LNCAP (cell line): ENCODE data around the gene ZNF622.

Experiments used
- TF ChIP-seq, protein P1 (sequence below): fragments of 450-650 bp; IDR thresholded peaks from 2 replicates; pipeline ENCODE4 v1.5.1; 2017; ENCODE audit warnings: mild to moderate bottlenecking

ZNF622 gene

GRCh38 chr5:16471387-16471786 is 5.8 kb upstream of the ZNF622 start:
- TF ChIP-seq, protein P1, sequence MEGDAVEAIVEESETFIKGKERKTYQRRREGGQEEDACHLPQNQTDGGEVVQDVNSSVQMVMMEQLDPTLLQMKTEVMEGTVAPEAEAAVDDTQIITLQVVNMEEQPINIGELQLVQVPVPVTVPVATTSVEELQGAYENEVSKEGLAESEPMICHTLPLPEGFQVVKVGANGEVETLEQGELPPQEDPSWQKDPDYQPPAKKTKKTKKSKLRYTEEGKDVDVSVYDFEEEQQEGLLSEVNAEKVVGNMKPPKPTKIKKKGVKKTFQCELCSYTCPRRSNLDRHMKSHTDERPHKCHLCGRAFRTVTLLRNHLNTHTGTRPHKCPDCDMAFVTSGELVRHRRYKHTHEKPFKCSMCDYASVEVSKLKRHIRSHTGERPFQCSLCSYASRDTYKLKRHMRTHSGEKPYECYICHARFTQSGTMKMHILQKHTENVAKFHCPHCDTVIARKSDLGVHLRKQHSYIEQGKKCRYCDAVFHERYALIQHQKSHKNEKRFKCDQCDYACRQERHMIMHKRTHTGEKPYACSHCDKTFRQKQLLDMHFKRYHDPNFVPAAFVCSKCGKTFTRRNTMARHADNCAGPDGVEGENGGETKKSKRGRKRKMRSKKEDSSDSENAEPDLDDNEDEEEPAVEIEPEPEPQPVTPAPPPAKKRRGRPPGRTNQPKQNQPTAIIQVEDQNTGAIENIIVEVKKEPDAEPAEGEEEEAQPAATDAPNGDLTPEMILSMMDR: no peak

GRCh38 chr5:16467363-16468219 is 2.0 kb upstream of the ZNF622 start:
- TF ChIP-seq, protein P1: no peak

DNA sequence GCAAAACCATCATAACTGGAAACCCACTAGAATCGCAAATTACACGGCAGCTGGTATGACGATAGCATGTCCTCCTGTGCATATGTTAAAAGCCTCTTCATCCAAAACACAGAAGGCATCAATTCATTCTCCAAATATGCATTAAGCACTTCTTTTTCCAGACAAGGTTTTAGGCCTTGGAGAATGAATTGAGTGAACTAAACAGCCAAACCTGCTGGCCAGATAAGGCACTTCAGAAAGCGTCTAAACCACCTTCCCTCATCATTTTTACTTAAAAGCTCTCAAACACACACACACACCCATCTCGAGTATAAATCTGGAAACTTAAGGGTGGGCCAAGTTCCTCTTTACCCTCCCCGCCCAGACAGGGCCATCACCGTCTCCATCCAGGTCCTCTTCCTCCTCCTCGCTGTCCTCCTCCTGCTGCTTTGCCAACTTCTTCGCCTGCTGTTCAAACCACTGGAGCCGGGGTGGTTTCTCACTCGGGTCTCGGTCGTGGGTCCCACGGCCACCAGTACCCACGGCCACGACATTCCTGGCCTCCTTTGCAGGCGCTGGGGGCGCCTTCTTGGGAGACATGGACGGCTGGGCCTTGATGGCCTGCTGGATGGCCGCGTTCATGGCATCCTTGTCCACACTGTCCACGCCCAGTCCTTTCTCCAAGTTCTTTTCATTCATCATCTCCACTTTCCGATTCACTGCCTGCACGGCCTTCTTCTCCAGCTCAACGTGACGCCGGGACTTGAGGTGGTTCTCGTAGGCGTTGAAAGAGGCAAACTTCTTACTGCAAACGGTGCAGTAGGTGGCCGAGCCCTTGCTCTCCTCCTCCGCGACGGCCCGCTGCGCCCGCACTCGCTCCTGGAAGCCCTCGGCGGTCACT is 696 bp downstream of the ZNF622 start:
- TF ChIP-seq, protein P1: no peak

- TF ChIP-seq, protein P1: no peak
Measured at GRCh38 chr5:16464231-16464630, 1.4 kb downstream of the ZNF622 start.

DNA sequence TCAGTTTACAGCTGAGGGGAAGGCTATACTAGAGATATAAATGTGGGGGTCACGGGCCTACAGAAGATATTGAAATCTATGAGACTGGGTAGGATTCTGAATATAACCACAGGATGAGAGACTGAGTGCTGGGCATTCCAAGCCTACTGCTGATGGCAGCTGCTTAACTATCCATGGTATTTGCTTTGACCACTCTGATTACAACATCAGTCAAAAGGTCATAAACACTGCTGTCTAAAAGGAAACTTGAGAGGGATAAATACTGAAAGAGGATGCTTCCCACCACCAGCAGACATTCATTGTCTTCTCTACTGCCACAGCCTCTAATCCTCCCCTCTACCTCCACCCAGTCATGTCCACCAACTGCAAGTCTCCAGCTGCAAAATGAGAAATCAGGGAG is 3.8 kb downstream of the ZNF622 start:
- TF ChIP-seq, protein P1: no peak

- TF ChIP-seq, protein P1: no peak
Measured at GRCh38 chr5:16461026-16461425, 4.6 kb downstream of the ZNF622 start.

- TF ChIP-seq, protein P1: no peak
Measured at GRCh38 chr5:16459451-16459850, 6.1 kb downstream of the ZNF622 start.
